K562 (cell line): ENCODE results near the gene NOA1. TPM values are rescaled to one million over a fixed set of nuclear protein-coding genes. Genes with fewer than 3 reads are reported as not detected.

Source experiments
- EHMT2 ChIP-seq: fragments of 450-650 bp; IDR thresholded peaks from 2 replicates; pipeline ENCODE4 v1.6.1; 2018; ENCODE audit warnings: antibody characterized with exemption
- EP300 ChIP-seq: IDR thresholded peaks from 2 replicates; pipeline ENCODE4 v1.6.1; 2012; ENCODE audit warnings: low read length, improper control_type of control experiment
- FOXA3 ChIP-seq, 2 experiments: fragments of 450-650 bp in 1 of 2; sonication (generic) in 1 of 2; formaldehyde crosslinking; IDR thresholded peaks in 1 of 2; conservative IDR thresholded peaks in 1 of 2; 2 replicates each; pipeline versions ENCODE4 v1.4.0 to v1.8.0; 2020 to 2022; ENCODE audit warnings: mild to moderate bottlenecking in 2 of 2, missing genetic modification reagents in 1 of 2
- GABPA ChIP-seq: fragments of 200-800 bp; sonication (Bioruptor generic); conservative IDR thresholded peaks from 2 replicates; pipeline ENCODE4 v1.6.1; 2016; ENCODE audit warnings: low read depth, missing genetic modification characterization, missing compliant biosample characterization
- HDAC2 ChIP-seq: fragments of 450-650 bp; IDR thresholded peaks from 2 replicates; pipeline ENCODE4 v1.6.1; 2016; ENCODE audit warnings: mild to moderate bottlenecking
- HDAC6 ChIP-seq: IDR thresholded peaks from 2 replicates; pipeline ENCODE4 v1.6.1; 2012; ENCODE audit warnings: low read depth, mild to moderate bottlenecking, control low read depth, inconsistent platforms, low read length, moderate library complexity
- NCOA2 ChIP-seq, 2 experiments: fragments of 450-650 bp; IDR thresholded peaks; 2 replicates each; pipeline ENCODE4 v1.6.1; 2018; ENCODE audit warnings: mild to moderate bottlenecking in 2 of 2, moderate library complexity in 1 of 2; ENCODE audit not compliant: partially characterized antibody in 2 of 2
- NFE2L1 ChIP-seq: fragments of 450-650 bp; IDR thresholded peaks from 2 replicates; pipeline ENCODE4 v1.6.1; 2016; ENCODE audit warnings: missing genetic modification characterization, low read depth, mild to moderate bottlenecking, missing compliant biosample characterization, moderate library complexity, borderline replicate concordance
- PTBP1 ChIP-seq: fragments of 200-400 bp; formaldehyde crosslinking; IDR thresholded peaks from 2 replicates; pipeline ENCODE4 v1.6.1; 2017; ENCODE audit warnings: low read depth, low read length
- RAD21 ChIP-seq, 2 experiments: fragments of 250-450 bp in 1 of 2; fragments of 450-650 bp in 1 of 2; sonication (Bioruptor Pico) in 1 of 2; formaldehyde crosslinking in 1 of 2; IDR thresholded peaks in 1 of 2; conservative IDR thresholded peaks in 1 of 2; 2 replicates each; pipeline versions ENCODE4 v1.4.0 to v1.8.0; 2020 to 2022; ENCODE audit warnings: mild to moderate bottlenecking in 2 of 2, moderate library complexity in 1 of 2
- RUNX1 ChIP-seq: sonication (generic); IDR thresholded peaks from 2 replicates; pipeline ENCODE4 v1.6.1; 2016; ENCODE audit warnings: antibody characterized with exemption, low read depth
- SETDB1 ChIP-seq: IDR thresholded peaks from one replicate; pipeline ENCODE4 v1.6.1; 2012; ENCODE audit warnings: low read length, control low read depth, inconsistent platforms
- SMAD4 ChIP-seq: fragments of 250-450 bp; sonication (Bioruptor Pico); conservative IDR thresholded peaks from 2 replicates; pipeline ENCODE4 v1.8.0; 2021; ENCODE audit warnings: inconsistent platforms, mild to moderate bottlenecking, moderate library complexity
- SNRNP70 ChIP-seq: fragments of 200-400 bp; formaldehyde crosslinking; optimal IDR thresholded peaks from 2 replicates; pipeline ENCODE3; 2017; ENCODE audit warnings: low read depth, low read length
- TRIM28 ChIP-seq: fragments of 450-650 bp; IDR thresholded peaks from 2 replicates; pipeline ENCODE4 v1.6.1; 2017
- ZNF165 ChIP-seq: fragments of 250-450 bp; sonication (Bioruptor Pico); IDR thresholded peaks from 2 replicates; pipeline ENCODE4 v1.4.0; 2020; ENCODE audit warnings: borderline replicate concordance
- ZNF57 ChIP-seq: fragments of 450-650 bp; formaldehyde crosslinking; IDR thresholded peaks from 2 replicates; pipeline ENCODE4 v1.4.0; 2020; ENCODE audit warnings: mild to moderate bottlenecking, moderate library complexity
- ZNF583 ChIP-seq: fragments of 250-450 bp; sonication (Bioruptor Pico); IDR thresholded peaks from 2 replicates; pipeline ENCODE4 v1.4.0; 2020
- ZNF707 ChIP-seq: fragments of 250-450 bp; sonication (Bioruptor Pico); conservative IDR thresholded peaks from 2 replicates; pipeline ENCODE4 v1.8.0; 2022; ENCODE audit warnings: inconsistent platforms, mild to moderate bottlenecking, moderate library complexity
- ZNF764 ChIP-seq: fragments of 250-450 bp; sonication (Bioruptor Pico); IDR thresholded peaks from 2 replicates; pipeline ENCODE4 v1.4.0; 2020; ENCODE audit warnings: low read depth, mild to moderate bottlenecking, moderate library complexity
- ZNF778 ChIP-seq: fragments of 450-650 bp; formaldehyde crosslinking; IDR thresholded peaks from 2 replicates; pipeline ENCODE4 v1.4.0; 2020; ENCODE audit warnings: mild to moderate bottlenecking, moderate library complexity
- polyA plus RNA-seq, 8 experiments: library from polyadenylated mRNA; depleted of rRNA in 4 of 8; stranded (reverse) in 5 of 8; unstranded in 3 of 8; fragments of >200 nt; fragmentation: Nextera tagmentation in 2 of 8; fragmentation: Illumina TruSeq in 1 of 8; extraction: Ambion mirVana in 2 of 8; extraction: Trizol in 1 of 8; gene quantifications; 2 replicates each; pipeline versions ENCODE4 v1.2.1 to v1.2.3, GENCODE V29; 2011 to 2014; ENCODE audit warnings: inconsistent platforms in 1 of 8, missing spikeins in 1 of 8
- total RNA-seq, 7 experiments: library from RNA; depleted of rRNA in 6 of 7; stranded (reverse); fragments of >200 nt in 6 of 7; fragmentation: Illumina TruSeq in 2 of 7; extraction: Trizol in 2 of 7; gene quantifications; 2 replicates each; pipeline versions ENCODE4 v1.2.1 to v1.2.3, GENCODE V29; 2011 to 2021; ENCODE audit warnings: low replicate concordance in 1 of 7
- TF ChIP-seq, protein P1 (sequence below), 2 experiments: fragments of 450-650 bp in 1 of 2; IDR thresholded peaks; 2 replicates each; pipeline ENCODE4 v1.6.1; 2011 to 2017; ENCODE audit warnings: low read depth in 2 of 2, antibody characterized with exemption in 1 of 2, borderline replicate concordance in 1 of 2, low read length in 1 of 2, mild to moderate bottlenecking in 1 of 2, mixed read lengths in 1 of 2; ENCODE audit not compliant: control insufficient read depth in 1 of 2
- TF ChIP-seq, protein P2 (sequence below): sonication (generic); formaldehyde crosslinking; IDR thresholded peaks from 2 replicates; pipeline ENCODE4 v1.8.1; 2023; ENCODE audit warnings: mild to moderate bottlenecking, missing genetic modification reagents

NOA1 gene
- total and polyA plus RNA-seq, 9 of the 15 experiments (the other 6 are each of a cell fraction or from before 2014, with no cell fraction given) = 2.6 to 26.6 (median 16.7) TPM

DNA sequence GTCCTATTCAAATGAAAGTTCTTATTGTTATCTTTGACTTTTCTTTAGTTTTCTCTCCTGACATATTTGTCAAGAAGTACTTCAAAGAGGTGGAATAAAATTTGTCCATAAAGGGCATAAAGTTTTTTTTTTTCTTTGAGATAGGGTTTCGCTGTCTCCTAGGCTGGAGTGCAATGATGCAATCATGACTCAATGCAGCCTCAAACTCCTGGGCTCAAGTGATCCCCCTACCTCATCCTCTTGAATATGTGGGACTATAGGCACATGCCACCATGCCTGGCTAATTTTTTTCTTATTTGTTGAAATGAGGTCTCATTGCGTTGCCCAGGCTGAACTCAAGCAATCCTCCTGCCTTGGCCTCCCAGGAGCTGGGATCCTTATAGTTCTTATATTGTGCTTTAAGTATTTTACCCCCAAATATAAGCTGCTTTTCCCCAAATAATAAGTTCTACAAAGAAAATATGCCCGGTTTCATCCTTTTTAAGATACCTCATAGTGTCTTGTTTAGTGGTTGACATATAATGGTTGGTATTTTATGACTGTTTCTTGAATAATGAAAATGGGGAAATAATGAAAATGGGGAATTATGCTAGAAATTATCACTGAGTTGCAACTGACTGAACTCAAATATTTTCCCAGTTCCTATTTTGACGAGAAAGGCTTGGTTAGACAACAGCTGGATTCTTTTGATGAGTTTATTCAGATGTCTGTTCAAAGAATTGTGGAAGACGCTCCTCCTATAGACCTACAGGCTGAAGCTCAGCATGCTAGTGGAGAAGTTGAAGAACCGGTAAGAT, 12.9 kb upstream of the NOA1 start (continued):
- TF ChIP-seq GABPA (tag) (peak; percentile 12; the same call in 1 of the 2 replicates), EHMT2 (no peak), EP300 (peak; percentile 19; the same call in 1 of the 2 replicates), ZNF778 (CRISPR knock-in tag) (no peak), ZNF764 (no peak), SETDB1 (no peak), NFE2L1 (tag) (no peak), SNRNP70 (no peak), ZNF583 (no peak), PTBP1 (no peak), ZNF165 (CRISPR knock-in tag) (no peak), ZNF707 (CRISPR knock-in tag) (no peak), HDAC2 (no peak), ZNF57 (no peak), TRIM28 (no peak), RAD21 (CRISPR knock-in tag; conservative IDR thresholded peaks at IDR 0.05 in 1 of 2, IDR thresholded peaks at IDR 0.05 in 1 of 2) (no peak), NCOA2 (IDR thresholded peaks at IDR 0.05; ENCODE audit: partially characterized antibody in 2 of 2) (no peak), FOXA3 (CRISPR knock-in tag; conservative IDR thresholded peaks at IDR 0.05 in 1 of 2, IDR thresholded peaks at IDR 0.05 in 1 of 2) (no peak), RUNX1 (no peak), SMAD4 (CRISPR knock-in tag) (peak; percentile 84), HDAC6 (no peak)
- TF ChIP-seq, protein P1, sequence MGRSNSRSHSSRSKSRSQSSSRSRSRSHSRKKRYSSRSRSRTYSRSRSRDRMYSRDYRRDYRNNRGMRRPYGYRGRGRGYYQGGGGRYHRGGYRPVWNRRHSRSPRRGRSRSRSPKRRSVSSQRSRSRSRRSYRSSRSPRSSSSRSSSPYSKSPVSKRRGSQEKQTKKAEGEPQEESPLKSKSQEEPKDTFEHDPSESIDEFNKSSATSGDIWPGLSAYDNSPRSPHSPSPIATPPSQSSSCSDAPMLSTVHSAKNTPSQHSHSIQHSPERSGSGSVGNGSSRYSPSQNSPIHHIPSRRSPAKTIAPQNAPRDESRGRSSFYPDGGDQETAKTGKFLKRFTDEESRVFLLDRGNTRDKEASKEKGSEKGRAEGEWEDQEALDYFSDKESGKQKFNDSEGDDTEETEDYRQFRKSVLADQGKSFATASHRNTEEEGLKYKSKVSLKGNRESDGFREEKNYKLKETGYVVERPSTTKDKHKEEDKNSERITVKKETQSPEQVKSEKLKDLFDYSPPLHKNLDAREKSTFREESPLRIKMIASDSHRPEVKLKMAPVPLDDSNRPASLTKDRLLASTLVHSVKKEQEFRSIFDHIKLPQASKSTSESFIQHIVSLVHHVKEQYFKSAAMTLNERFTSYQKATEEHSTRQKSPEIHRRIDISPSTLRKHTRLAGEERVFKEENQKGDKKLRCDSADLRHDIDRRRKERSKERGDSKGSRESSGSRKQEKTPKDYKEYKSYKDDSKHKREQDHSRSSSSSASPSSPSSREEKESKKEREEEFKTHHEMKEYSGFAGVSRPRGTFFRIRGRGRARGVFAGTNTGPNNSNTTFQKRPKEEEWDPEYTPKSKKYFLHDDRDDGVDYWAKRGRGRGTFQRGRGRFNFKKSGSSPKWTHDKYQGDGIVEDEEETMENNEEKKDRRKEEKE (IDR thresholded peaks at IDR 0.05; ENCODE audit: borderline replicate concordance in 1 of 2, control insufficient read depth in 1 of 2, low read depth in 2 of 2, low read length in 1 of 2) = no peak
- TF ChIP-seq, protein P2, sequence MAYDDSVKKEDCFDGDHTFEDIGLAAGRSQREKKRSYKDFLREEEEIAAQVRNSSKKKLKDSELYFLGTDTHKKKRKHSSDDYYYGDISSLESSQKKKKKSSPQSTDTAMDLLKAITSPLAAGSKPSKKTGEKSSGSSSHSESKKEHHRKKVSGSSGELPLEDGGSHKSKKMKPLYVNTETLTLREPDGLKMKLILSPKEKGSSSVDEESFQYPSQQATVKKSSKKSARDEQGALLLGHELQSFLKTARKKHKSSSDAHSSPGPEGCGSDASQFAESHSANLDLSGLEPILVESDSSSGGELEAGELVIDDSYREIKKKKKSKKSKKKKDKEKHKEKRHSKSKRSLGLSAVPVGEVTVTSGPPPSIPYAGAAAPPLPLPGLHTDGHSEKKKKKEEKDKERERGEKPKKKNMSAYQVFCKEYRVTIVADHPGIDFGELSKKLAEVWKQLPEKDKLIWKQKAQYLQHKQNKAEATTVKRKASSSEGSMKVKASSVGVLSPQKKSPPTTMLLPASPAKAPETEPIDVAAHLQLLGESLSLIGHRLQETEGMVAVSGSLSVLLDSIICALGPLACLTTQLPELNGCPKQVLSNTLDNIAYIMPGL (CRISPR knock-in tag) = no peak
